COLO668 (cell line): ENCODE results near the gene MYRFL.
"Not testable (repeated sequence)": the region's sequence is repeated elsewhere in the genome, so short reads cannot be mapped to it uniquely, and the experiment has no call there.

Experiments used
- DNase-seq: peaks from one replicate; lab custom pipeline; 2025; ENCODE audit not compliant: unreplicated experiment; lab: John Stamatoyannopoulos, UW

MYRFL gene

GRCh38 chr12:69985656-69986055, 160.6 kb downstream of the MYRFL start:
- peak; percentile 34 for DNase-seq

DNA sequence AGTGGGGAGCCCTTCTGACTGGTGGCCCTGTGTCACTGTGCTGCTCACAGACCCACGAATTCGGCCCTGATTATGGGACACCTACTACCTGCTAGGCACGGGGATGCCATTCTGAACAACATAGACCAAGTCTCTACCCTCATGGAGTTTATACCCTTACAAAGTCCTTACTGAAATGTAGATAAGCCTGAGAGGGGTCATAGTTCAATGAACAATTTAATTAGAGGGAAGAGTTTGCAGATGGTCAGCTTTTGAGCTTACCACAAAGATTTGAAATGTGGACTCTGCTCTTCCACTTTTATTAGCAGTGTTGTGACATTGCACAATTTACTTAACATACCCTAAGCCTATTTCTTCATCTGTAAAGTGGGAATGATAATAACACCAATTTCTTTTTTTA, 161.1 kb downstream of the MYRFL start:
- DNase-seq = no peak

DNA sequence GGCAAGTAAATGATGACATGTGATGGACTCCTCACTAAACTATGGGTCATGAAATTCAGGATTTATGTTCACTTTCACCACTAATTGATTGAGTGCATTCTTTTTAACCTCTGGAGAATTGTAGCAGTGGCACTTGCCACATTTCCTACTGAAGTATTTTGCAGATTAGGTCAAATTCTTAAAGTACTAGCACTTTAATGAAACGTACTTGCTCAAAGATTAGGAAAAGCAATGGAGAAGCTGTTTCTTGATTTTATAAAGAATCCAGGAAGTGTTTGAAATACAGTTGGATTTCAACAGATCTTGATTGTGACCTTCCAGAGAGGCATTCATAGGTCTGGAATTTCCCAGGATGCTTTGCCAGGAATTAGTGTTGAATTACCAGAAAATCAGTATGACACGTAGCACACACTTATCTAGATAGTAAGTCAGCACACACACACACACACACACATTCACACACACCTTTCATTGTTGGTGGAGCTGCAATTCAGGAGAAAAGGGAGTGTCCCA, 162.6 kb downstream of the MYRFL start:
- DNase-seq = no peak

- no peak for DNase-seq
These were observed 163.7 kb downstream of the MYRFL start for GRCh38 chr12:69988481-69989321.

- no peak for DNase-seq
These were observed 166.8 kb downstream of the MYRFL start for GRCh38 chr12:69991690-69992288.

GRCh38 chr12:69993433-69993832, 168.4 kb downstream of the MYRFL start:
- no peak for DNase-seq

DNA sequence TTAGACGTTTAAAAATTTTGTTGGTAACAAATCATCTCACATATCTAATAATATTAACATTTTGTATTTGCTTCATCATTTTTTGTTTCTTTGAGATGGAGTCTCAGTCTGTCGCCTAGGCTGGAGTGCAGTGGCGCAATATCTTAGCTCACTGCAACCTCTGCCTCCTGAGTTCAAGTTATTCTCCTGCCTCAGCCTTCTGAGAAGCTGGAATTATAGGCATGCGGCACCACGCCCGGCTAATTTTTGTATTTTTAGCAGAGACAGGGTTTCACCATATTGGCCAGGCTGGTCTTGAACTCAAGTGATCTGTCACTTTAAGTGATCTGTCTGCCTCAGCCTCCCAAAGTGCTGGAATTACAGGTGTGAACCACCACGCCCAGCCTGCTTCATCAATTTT, 169.1 kb downstream of the MYRFL start:
- not testable (repeated sequence) for DNase-seq

DNA sequence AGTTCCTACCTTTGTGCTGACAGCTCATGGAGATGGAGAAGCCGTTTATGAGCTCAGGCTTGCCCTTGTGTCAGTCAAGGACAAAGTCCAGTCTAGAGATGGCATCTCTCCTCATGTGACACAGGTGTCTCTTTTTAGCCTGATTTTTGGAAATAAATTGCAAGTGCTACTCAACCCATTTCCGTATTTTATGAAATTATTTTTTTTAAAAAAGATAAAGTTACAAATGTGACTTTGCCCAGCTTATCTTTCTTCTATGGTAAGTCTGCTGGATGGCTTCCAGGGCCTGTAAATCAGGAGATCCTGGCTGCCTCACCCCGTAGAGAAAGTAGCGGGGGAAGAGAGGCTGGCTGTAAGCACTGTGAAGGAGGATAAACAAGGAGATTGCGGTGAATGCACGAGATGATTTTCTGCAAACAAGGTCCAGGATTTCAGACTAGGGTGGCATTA, 169.7 kb downstream of the MYRFL start:
- no peak for DNase-seq

DNA sequence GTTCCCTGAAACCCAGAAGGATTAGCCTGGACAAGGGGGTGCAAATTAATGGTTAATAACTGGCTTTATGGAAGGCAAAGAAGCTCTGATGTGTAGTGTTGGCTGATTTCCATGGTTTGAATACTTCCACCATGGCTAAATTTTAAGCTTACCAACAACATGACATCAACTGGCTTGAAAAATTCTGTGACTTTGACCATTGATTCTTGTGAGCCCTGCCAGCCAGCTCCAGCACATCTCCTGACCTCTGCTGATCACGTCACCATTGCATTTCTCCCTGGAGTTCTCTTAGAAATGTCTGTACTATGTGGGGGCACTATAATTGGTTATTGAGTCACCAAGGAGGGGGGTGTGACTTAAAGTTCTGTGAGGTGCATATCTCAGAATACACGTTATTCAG, 171.2 kb downstream of the MYRFL start:
- no peak for DNase-seq

DNA sequence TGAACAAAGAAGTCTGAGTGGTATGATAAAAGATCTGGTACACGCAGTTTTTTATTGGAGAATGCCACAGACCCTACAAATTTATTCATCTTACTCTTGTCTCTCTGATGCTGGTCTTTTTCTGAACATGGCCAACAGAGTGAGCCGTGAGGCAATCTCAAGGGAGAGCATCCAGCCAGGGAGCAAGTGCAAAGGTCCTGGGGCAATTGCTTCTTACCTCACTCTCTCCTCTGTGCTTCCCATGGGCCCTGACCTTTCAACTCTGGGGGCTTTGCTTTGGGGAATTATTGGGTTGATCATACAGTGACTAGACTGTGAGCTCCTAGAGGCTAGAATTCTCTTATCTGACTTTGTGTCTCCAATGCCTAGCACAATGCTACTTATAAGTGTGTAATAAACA, 171.7 kb downstream of the MYRFL start:
- DNase-seq = no peak

- DNase-seq = no peak
These were observed 173.0 kb downstream of the MYRFL start for GRCh38 chr12:69998011-69998410.

DNA sequence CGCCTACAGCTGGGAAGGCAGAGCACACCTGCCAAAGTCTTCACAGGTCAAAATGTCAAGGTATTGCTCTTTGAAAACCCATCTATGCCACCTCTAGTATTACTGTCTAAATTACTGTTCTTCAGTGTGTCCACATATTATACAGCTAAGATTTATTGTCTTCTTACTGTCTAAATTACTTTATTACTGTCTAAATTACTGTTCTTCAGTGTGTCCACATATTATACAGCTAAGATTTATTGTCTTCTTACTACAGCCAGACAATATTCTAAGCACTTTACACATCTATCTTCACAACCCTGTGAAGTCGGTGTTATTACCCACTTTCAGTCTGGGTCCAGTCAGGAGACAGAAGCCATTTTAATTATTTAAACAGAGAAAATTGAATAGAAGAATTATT, 173.9 kb downstream of the MYRFL start:
- peak; percentile 9 for DNase-seq

DNA sequence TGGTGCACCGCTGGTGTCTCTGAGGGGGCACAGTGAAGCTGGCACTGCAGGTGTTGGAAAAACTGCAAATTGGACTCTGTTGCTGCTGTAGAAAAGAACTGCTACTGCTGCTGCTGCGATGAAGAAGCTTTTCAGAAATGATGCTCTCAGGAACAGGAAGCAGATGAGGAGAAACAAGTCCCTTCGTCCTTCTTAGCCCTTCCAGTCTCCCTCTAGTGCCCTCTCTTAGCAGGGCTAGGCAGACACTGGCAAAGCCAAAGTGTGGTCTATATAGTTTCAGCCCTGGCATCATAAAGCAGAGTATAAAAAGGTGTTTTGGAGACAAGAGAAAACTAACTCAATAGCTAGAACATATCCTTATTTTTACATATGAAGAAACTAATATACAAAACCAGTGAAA, 174.5 kb downstream of the MYRFL start:
- DNase-seq = no peak

DNA sequence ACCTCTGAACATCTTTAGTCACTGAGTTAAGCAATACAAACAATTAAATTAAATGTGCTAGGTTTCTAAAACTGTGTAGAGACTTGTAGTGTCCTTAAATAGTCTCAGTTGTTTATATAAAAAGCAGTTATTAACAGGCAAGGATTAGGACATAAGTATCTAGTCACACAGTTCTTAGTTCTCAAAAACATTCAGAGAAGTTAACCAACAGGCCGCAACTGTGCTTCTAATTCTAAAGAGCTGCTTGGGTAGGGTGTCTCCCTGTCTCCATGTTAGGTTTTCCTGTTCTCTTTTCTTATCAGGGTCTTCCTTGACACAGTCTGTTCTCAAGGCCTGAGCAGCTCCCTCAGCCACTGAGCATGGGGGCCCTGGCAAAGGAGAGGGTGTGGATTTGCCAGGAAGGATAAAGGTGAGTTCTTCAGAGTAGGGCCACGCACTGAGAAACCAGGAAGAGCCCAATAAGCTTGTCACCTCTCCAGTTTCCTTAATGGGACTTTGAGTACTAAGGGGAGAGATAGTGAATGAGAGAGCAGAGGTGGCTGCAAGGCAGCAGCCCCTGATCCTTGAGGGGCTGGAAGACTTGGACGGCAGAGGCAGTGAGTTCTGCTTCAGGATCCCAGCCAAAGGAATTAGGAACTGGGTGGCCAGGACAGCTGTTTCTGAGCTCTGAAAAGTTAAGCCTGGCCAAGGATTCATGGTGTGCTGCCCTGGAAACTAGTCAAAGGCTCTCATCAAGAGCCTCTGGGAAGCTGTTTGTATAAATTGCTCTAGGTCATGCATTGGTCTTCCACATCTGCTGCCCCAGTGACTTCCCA, 177.3 kb downstream of the MYRFL start:
- no peak for DNase-seq

- no peak for DNase-seq
These were observed 177.9 kb downstream of the MYRFL start for GRCh38 chr12:70002912-70003255.

GRCh38 chr12:70005864-70006618, 181.0 kb downstream of the MYRFL start:
- peak; percentile 19 for DNase-seq

- DNase-seq = no peak
These were observed 181.6 kb downstream of the MYRFL start for GRCh38 chr12:70006619-70006973.

DNA sequence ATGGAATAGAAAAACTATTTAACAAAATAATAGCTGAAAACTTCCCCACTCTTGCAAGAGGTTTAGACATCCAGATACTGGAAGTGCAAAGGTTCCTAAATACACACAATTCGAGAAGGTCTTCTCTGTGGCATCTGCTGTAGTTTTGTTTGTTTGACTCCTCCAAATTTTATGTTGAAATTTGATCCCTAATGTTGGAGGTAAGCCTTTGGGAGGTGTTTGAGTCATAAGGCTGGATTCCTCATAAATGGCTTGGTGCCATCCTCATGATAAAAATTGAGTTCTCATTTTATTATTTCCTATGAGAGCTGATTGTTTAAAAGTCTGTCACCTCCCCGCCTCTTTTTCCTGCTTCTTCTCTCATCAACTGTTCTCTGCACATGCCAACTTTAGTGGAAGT, 182.7 kb downstream of the MYRFL start:
- DNase-seq = no peak
